HEK293 (cell line): Measurements from ENCODE around the gene DICER1.

Experiments
- CTCF ChIA-PET: fragments of 350-600 bp; formaldehyde crosslinking; extraction: SDS; loops from one replicate; lab custom pipeline; 2021; ENCODE audit warnings: antibody characterized with exemption; lab: Yijun Ruan, JAX
- POLR2A ChIA-PET: fragments of 300-600 bp; formaldehyde crosslinking; extraction: SDS; loops from one replicate; lab custom pipeline; 2020; ENCODE audit warnings: antibody characterized with exemption, inconsistent platforms; lab: Yijun Ruan, JAX
- H3K27ac ChIP-seq: fragments of 200-500 bp; sonication (Bioruptor generic); 2 replicates; pipeline ENCODE4 v1.5.1; 2014; ENCODE audit warnings: low read depth, low read length, control low read depth, inconsistent platforms; ENCODE audit errors: extremely low read depth
- H3K36me3 ChIP-seq, 2 experiments: fragments of 200-500 bp in 1 of 2; sonication (Bioruptor generic) in 1 of 2; 1 replicate in 1 of 2; 2 replicates in 1 of 2; pipeline ENCODE4 v1.5.1; 2014 to 2017; ENCODE audit warnings: inconsistent platforms in 2 of 2, low read length in 2 of 2; ENCODE audit not compliant: control insufficient read depth in 2 of 2, insufficient read depth in 1 of 2
- H3K4me1 ChIP-seq: fragments of 200-500 bp; sonication (Bioruptor generic); 2 replicates; pipeline ENCODE4 v1.5.1; 2014; ENCODE audit warnings: mild to moderate bottlenecking, low read length, inconsistent platforms; ENCODE audit not compliant: control insufficient read depth, insufficient read depth
- H3K4me3 ChIP-seq: 2 replicates; pipeline ENCODE4 v1.5.1; 2011; ENCODE audit warnings: low read depth, mild to moderate bottlenecking, control low read depth, low read length, moderate library complexity
- H3K9me3 ChIP-seq: fragments of 200-500 bp; sonication (Bioruptor generic); 2 replicates; pipeline ENCODE4 v1.5.1; 2014; ENCODE audit warnings: low read depth, low read length, inconsistent platforms; ENCODE audit not compliant: control insufficient read depth, insufficient read depth
- BCL11B ChIP-seq: fragments of 450-650 bp; formaldehyde crosslinking; IDR thresholded peaks from 2 replicates; pipeline ENCODE4 v1.5.1; 2016; ENCODE audit warnings: low read depth, missing biosample characterization, missing genetic modification characterization
- HOXC10 ChIP-seq: sonication (generic); formaldehyde crosslinking; IDR thresholded peaks from 2 replicates; pipeline ENCODE4 v1.8.1; 2023; ENCODE audit warnings: mild to moderate bottlenecking, missing genetic modification reagents
- IKZF3 ChIP-seq: fragments of 450-650 bp; IDR thresholded peaks from 2 replicates; pipeline ENCODE4 v1.5.0; 2018; ENCODE audit warnings: missing biosample characterization, mild to moderate bottlenecking, missing genetic modification characterization, moderate library complexity
- KLF16 ChIP-seq: fragments of 450-650 bp; formaldehyde crosslinking; IDR thresholded peaks from 2 replicates; pipeline ENCODE4 v1.5.1; 2017; ENCODE audit warnings: missing biosample characterization, missing genetic modification characterization
- PRDM10 ChIP-seq: fragments of 450-650 bp; formaldehyde crosslinking; IDR thresholded peaks from 2 replicates; pipeline ENCODE4 v1.5.1; 2016; ENCODE audit warnings: missing biosample characterization, missing genetic modification characterization
- SCRT1 ChIP-seq: fragments of 450-650 bp; formaldehyde crosslinking; IDR thresholded peaks from 2 replicates; pipeline ENCODE4 v1.5.1; 2016; ENCODE audit warnings: missing biosample characterization, missing genetic modification characterization, borderline replicate concordance
- SP7 ChIP-seq: fragments of 450-650 bp; formaldehyde crosslinking; IDR thresholded peaks from 2 replicates; pipeline ENCODE4 v1.5.1; 2016; ENCODE audit warnings: missing biosample characterization, missing genetic modification characterization
- ZBTB48 ChIP-seq: fragments of 450-650 bp; formaldehyde crosslinking; IDR thresholded peaks from 2 replicates; pipeline ENCODE4 v1.5.1; 2016; ENCODE audit warnings: missing biosample characterization, missing genetic modification characterization
- ZBTB8A ChIP-seq: fragments of 450-650 bp; formaldehyde crosslinking; IDR thresholded peaks from 2 replicates; pipeline ENCODE4 v1.5.1; 2016; ENCODE audit warnings: missing biosample characterization, missing genetic modification characterization
- ZNF221 ChIP-seq: fragments of 450-650 bp; formaldehyde crosslinking; IDR thresholded peaks from 2 replicates; pipeline ENCODE4 v1.5.1; 2017; ENCODE audit warnings: missing biosample characterization, missing genetic modification characterization, borderline replicate concordance
- ZNF335 ChIP-seq: fragments of 450-650 bp; formaldehyde crosslinking; conservative IDR thresholded peaks from 2 replicates; pipeline ENCODE4 v1.5.1; 2016; ENCODE audit warnings: missing biosample characterization, missing genetic modification characterization
- ZNF362 ChIP-seq: fragments of 450-650 bp; formaldehyde crosslinking; IDR thresholded peaks from 2 replicates; pipeline ENCODE4 v1.5.1; 2016; ENCODE audit warnings: missing biosample characterization, missing genetic modification characterization
- ZNF404 ChIP-seq: fragments of 450-650 bp; formaldehyde crosslinking; IDR thresholded peaks from 2 replicates; pipeline ENCODE4 v1.5.1; 2017; ENCODE audit warnings: missing biosample characterization, missing genetic modification characterization
- ZNF48 ChIP-seq: fragments of 450-650 bp; formaldehyde crosslinking; IDR thresholded peaks from 2 replicates; pipeline ENCODE4 v1.5.1; 2016; ENCODE audit warnings: missing biosample characterization, missing genetic modification characterization
- ZNF514 ChIP-seq: fragments of 450-650 bp; formaldehyde crosslinking; IDR thresholded peaks from 2 replicates; pipeline ENCODE4 v1.5.1; 2016; ENCODE audit warnings: missing biosample characterization, missing genetic modification characterization
- ZNF624 ChIP-seq: fragments of 450-650 bp; formaldehyde crosslinking; IDR thresholded peaks from 2 replicates; pipeline ENCODE4 v1.5.1; 2017; ENCODE audit warnings: missing biosample characterization, missing genetic modification characterization
- ZNF639 ChIP-seq: fragments of 450-650 bp; formaldehyde crosslinking; IDR thresholded peaks from 2 replicates; pipeline ENCODE4 v1.5.1; 2016; ENCODE audit warnings: missing biosample characterization, missing genetic modification characterization
- ZNF707 ChIP-seq: fragments of 450-650 bp; formaldehyde crosslinking; IDR thresholded peaks from 2 replicates; pipeline ENCODE4 v1.5.1; 2016; ENCODE audit warnings: missing biosample characterization, missing genetic modification characterization
- ZNF830 ChIP-seq: fragments of 450-650 bp; IDR thresholded peaks from 2 replicates; pipeline ENCODE4 v1.5.0; 2018; ENCODE audit warnings: missing biosample characterization, missing genetic modification characterization, low read depth, mild to moderate bottlenecking, moderate library complexity
- ZNF837 ChIP-seq: fragments of 450-650 bp; formaldehyde crosslinking; IDR thresholded peaks from 2 replicates; pipeline ENCODE4 v1.5.1; 2016; ENCODE audit warnings: missing biosample characterization, missing genetic modification characterization
- ZSCAN18 ChIP-seq: fragments of 450-650 bp; formaldehyde crosslinking; IDR thresholded peaks from 2 replicates; pipeline ENCODE4 v1.5.1; 2016; ENCODE audit warnings: missing biosample characterization, missing genetic modification characterization

Gene DICER1

GRCh38 chr14:95122621-95122945, 34.7 kb downstream of the DICER1 start:
- peaks cover 26 to 67% of the 10 kb centered on the region in 2 experiments for H3K36me3 ChIP-seq

GRCh38 chr14:95121911-95122620, 35.3 kb downstream of the DICER1 start:
- no peak overlapping the region for H3K4me3 ChIP-seq
- peaks cover 3% of the 10 kb centered on the region for H3K4me1 ChIP-seq
- POLR2A ChIA-PET: no interaction called here
- TF ChIP-seq ZSCAN18 (tag by site-specific recombination): no peak
- TF ChIP-seq IKZF3 (tag by site-specific recombination): no peak
- no peak for TF ChIP-seq ZNF221
- TF ChIP-seq ZNF48 (tag by site-specific recombination): no peak
- no peak for TF ChIP-seq ZNF335
- TF ChIP-seq ZNF830 (tag by site-specific recombination): no peak
- TF ChIP-seq BCL11B (tag by site-specific recombination): no peak
- no peak for TF ChIP-seq ZNF362
- no peak for TF ChIP-seq ZNF639 (tag by site-specific recombination)
- no peak for TF ChIP-seq ZNF837 (tag by site-specific recombination)
- no peak for TF ChIP-seq SCRT1
- no peak for TF ChIP-seq PRDM10 (tag by site-specific recombination)
- TF ChIP-seq, all 188 proteins: peak for 0
- H3K36me3 ChIP-seq: peaks cover 31 to 72% of the 10 kb centered on the region in 2 experiments
- H3K9me3 ChIP-seq: no peaks in the 10 kb centered on the region
- no peak overlapping the region for H3K27ac ChIP-seq
- CTCF ChIA-PET: no interaction called here

More at GRCh38 chr14:95122621-95122945, 34.7 kb downstream of the DICER1 start:
- Histone ChIP-seq H3K9me3 (no peaks in the 10 kb centered on the region), H3K4me1 (peaks cover 3% of the 10 kb centered on the region), H3K4me3 (no peak overlapping the region), H3K27ac (no peak overlapping the region)
- ChIA-PET CTCF (no interaction called here), POLR2A (no interaction called here)
- TF ChIP-seq ZNF404 (tag by site-specific recombination) (no peak), KLF16 (tag by site-specific recombination) (no peak), ZNF624 (tag by site-specific recombination) (no peak), ZBTB48 (tag by site-specific recombination) (no peak), SP7 (tag by site-specific recombination) (no peak), HOXC10 (CRISPR knock-in tag) (no peak), ZNF514 (tag by site-specific recombination) (no peak), ZBTB8A (no peak), ZNF707 (tag by site-specific recombination) (no peak)
